Pericardium fibroblast (primary cell): ENCODE data around the gene PJA1. TPM values are rescaled to one million over a fixed set of nuclear protein-coding genes. Genes with fewer than 3 reads are reported as not detected.

ENCODE experiments used
- total RNA-seq: library from RNA; depleted of rRNA; stranded (reverse); fragments of >200 nt; gene quantifications from 2 replicates; pipeline ENCODE4 v1.2.3, GENCODE V29; 2015

Gene PJA1, protein sequence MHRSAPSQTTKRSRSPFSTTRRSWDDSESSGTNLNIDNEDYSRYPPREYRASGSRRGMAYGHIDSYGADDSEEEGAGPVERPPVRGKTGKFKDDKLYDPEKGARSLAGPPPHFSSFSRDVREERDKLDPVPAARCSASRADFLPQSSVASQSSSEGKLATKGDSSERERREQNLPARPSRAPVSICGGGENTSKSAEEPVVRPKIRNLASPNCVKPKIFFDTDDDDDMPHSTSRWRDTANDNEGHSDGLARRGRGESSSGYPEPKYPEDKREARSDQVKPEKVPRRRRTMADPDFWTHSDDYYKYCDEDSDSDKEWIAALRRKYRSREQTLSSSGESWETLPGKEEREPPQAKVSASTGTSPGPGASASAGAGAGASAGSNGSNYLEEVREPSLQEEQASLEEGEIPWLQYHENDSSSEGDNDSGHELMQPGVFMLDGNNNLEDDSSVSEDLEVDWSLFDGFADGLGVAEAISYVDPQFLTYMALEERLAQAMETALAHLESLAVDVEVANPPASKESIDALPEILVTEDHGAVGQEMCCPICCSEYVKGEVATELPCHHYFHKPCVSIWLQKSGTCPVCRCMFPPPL
- total RNA-seq = 28.1 and 31.9 TPM in 2 replicates

DNA sequence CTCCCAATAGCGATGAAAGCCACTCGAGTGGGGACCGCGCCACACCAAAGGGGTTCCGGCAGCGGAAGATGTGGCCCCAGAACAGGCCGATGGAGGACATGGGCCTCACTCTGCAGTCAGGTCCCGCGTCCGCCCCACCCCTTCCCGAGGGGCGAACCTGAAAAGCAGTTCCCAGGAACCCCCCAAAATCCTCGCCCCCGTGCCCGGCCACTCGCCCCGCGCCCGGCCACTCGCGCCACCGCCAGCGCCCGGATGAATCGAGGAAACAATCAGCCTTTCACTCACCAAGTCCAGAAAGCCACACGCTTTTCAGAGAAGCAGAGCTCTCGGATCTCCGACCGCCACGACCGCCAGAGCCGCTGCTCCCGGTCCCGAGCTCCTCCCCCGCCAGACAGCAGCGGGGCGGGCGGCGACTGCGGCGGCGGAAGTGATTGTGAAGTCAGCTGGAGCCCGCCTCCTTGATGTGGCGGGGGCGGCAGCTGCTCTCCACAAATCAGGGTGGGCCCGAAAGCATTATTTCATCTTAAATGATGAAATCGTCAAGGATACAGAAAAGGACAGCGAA is at the start of gene PJA1:
Gene PJA1 (minus strand): TSS at position 367 of the 565 bp plus-strand sequence. CDS start 2,380 bp downstream, outside the sequence.

